SU-DHL-6 (cell line): ENCODE measurements around the gene EBF3.

Source experiments
- EZH2phosphoT487 ChIP-seq: fragments of 200-600 bp; sonication (generic), shearing (Covaris generic); conservative IDR thresholded peaks from 2 replicates; pipeline ENCODE4 v1.6.1; 2018; ENCODE audit warnings: mild to moderate bottlenecking, antibody characterized with exemption, low read length, moderate library complexity, mixed read lengths
- TF ChIP-seq, protein P1 (sequence below): fragments of 200-600 bp; sonication (generic); IDR thresholded peaks from one replicate; pipeline ENCODE4 v1.5.1; 2017; ENCODE audit warnings: antibody characterized with exemption, mild to moderate bottlenecking, low read length, moderate library complexity; ENCODE audit not compliant: insufficient read depth, poor library complexity, severe bottlenecking

DNA sequence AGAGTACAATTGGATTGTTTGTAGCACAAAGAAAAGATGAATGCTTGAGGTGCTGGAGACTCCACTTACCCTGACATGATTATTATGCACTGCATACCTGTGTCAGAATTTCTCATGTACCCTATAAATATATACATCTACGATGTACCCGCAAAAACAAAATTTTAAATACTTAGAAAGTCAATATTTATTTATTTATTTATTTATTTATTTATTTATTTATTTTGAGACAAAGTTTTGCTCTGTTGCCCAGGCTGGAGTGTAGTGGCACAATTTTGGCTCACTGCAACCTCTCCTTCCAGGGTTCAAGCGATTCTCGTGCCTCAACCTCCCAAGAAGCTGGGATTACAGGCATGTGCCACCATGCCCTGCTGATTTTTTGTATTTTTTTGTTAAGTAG is 35.1 kb upstream of the EBF3 start:
- TF ChIP-seq, protein P1, sequence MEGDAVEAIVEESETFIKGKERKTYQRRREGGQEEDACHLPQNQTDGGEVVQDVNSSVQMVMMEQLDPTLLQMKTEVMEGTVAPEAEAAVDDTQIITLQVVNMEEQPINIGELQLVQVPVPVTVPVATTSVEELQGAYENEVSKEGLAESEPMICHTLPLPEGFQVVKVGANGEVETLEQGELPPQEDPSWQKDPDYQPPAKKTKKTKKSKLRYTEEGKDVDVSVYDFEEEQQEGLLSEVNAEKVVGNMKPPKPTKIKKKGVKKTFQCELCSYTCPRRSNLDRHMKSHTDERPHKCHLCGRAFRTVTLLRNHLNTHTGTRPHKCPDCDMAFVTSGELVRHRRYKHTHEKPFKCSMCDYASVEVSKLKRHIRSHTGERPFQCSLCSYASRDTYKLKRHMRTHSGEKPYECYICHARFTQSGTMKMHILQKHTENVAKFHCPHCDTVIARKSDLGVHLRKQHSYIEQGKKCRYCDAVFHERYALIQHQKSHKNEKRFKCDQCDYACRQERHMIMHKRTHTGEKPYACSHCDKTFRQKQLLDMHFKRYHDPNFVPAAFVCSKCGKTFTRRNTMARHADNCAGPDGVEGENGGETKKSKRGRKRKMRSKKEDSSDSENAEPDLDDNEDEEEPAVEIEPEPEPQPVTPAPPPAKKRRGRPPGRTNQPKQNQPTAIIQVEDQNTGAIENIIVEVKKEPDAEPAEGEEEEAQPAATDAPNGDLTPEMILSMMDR: no peak
- no peak for TF ChIP-seq EZH2phosphoT487
